ENCODE measurements around the gene LPAR3. TPM values are rescaled to one million over a fixed set of nuclear protein-coding genes. Genes with fewer than 3 reads are reported as not detected.

LPAR3 gene
- total RNA-seq, 1 experiment from 2014 or later, result not detected

DNA sequence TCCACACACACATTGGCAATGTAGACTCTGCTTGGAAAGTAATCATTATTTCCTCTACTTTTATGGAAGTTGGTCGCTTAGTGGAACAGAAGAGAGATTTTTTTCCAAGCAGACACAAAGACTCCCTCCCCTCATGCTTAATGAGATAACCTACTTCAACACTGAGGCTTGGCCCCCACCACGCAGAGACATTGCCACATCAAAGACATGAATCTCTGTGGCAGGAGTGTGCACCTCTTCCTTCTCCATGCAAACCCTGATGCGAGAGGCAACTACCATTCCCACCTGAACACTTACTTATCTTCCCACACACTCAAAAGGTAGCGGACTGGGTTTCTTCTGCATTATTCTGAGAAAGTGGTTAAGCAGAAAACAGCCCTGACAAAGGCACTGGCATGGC, 37.3 kb upstream of the LPAR3 start:
- no peaks in the 10 kb centered on the region for H3K36me3 ChIP-seq (ENCODE audit: low read depth)
- no peaks in the 10 kb centered on the region for H3K9me3 ChIP-seq (ENCODE audit: insufficient read depth, low read depth)
- no peak for DNase-seq
- H3K4me3 ChIP-seq, result no peak overlapping the region
- no peaks in the 10 kb centered on the region for H3K79me2 ChIP-seq (ENCODE audit: low read depth)
- intact Hi-C loops (cut with micrococcal nuclease; ENCODE audit: unreplicated experiment), result no loop called here
- CTCF ChIA-PET, result no interaction called here
- H3K4me1 ChIP-seq (replicated peaks; ENCODE audit: insufficient read depth), result no peaks in the 10 kb centered on the region
- TF ChIP-seq, protein P1, sequence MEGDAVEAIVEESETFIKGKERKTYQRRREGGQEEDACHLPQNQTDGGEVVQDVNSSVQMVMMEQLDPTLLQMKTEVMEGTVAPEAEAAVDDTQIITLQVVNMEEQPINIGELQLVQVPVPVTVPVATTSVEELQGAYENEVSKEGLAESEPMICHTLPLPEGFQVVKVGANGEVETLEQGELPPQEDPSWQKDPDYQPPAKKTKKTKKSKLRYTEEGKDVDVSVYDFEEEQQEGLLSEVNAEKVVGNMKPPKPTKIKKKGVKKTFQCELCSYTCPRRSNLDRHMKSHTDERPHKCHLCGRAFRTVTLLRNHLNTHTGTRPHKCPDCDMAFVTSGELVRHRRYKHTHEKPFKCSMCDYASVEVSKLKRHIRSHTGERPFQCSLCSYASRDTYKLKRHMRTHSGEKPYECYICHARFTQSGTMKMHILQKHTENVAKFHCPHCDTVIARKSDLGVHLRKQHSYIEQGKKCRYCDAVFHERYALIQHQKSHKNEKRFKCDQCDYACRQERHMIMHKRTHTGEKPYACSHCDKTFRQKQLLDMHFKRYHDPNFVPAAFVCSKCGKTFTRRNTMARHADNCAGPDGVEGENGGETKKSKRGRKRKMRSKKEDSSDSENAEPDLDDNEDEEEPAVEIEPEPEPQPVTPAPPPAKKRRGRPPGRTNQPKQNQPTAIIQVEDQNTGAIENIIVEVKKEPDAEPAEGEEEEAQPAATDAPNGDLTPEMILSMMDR (conservative IDR thresholded peaks at IDR 0.05), result no peak
- TF ChIP-seq EZH2 (IDR thresholded peaks at IDR 0.05; ENCODE audit: low read depth), result no peak
- no peaks in the 10 kb centered on the region for H4K20me1 ChIP-seq (ENCODE audit: insufficient read depth)
- H3K27me3 ChIP-seq (ENCODE audit: insufficient read depth, low read depth), result no peaks in the 10 kb centered on the region
- H3K9me2 ChIP-seq (ENCODE audit: insufficient read depth), result no peaks in the 10 kb centered on the region
- no peak overlapping the region for H2AFZ ChIP-seq
- H3F3A ChIP-seq (ENCODE audit: insufficient read depth, low read depth), result no peaks in the 10 kb centered on the region
- no peak overlapping the region for H3K27ac ChIP-seq
- POLR2A ChIA-PET (ENCODE audit: unreplicated experiment), result no interaction called here
- no TSS peak for BruUV-seq (replicated peaks)
- no peak overlapping the region for H3K4me2 ChIP-seq

DNA sequence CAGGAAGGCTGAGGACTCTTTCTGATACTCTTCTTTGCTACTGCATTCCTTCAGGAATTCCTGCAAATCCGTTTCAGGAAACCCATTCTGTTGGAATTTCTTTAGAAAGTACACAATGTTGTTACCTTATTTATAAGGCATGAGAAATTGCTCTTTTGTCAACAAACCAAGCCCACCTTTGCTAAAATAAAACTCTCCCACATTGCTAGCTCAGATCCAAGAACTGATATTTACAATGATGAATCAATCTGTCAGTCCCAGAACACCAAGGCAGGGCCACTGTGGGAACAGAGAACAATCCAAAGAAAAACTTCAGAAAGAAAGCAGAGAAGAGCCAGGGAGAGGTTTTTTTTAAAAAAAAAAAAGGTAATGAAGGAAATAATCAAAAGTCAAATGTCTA, 36.6 kb upstream of the LPAR3 start:
- BruUV-seq (replicated peaks), result no TSS peak
- no peaks in the 10 kb centered on the region for H3K27me3 ChIP-seq (ENCODE audit: insufficient read depth, low read depth)
- no peak overlapping the region for H3K4me3 ChIP-seq
- H3K4me2 ChIP-seq, result no peak overlapping the region
- no peak for TF ChIP-seq EZH2 (IDR thresholded peaks at IDR 0.05; ENCODE audit: low read depth)
- TF ChIP-seq, protein P1 (conservative IDR thresholded peaks at IDR 0.05), result no peak
- POLR2A ChIA-PET (ENCODE audit: unreplicated experiment), result no interaction called here
- no peaks in the 10 kb centered on the region for H3K79me2 ChIP-seq (ENCODE audit: low read depth)
- H3K9me2 ChIP-seq (ENCODE audit: insufficient read depth), result no peaks in the 10 kb centered on the region; the same call in 1 of the 2 replicates
- no peaks in the 10 kb centered on the region for H3K36me3 ChIP-seq (ENCODE audit: low read depth)
- H3F3A ChIP-seq (ENCODE audit: insufficient read depth, low read depth), result no peaks in the 10 kb centered on the region
- intact Hi-C loops (cut with micrococcal nuclease; ENCODE audit: unreplicated experiment), result no loop called here
- DNase-seq, result no peak
- H3K9me3 ChIP-seq (ENCODE audit: insufficient read depth, low read depth), result no peaks in the 10 kb centered on the region
- H3K27ac ChIP-seq, result no peak overlapping the region
- no peaks in the 10 kb centered on the region for H3K4me1 ChIP-seq (replicated peaks; ENCODE audit: insufficient read depth)
- no peaks in the 10 kb centered on the region for H4K20me1 ChIP-seq (ENCODE audit: insufficient read depth)
- CTCF ChIA-PET, result no interaction called here
- no peak overlapping the region for H2AFZ ChIP-seq

DNA sequence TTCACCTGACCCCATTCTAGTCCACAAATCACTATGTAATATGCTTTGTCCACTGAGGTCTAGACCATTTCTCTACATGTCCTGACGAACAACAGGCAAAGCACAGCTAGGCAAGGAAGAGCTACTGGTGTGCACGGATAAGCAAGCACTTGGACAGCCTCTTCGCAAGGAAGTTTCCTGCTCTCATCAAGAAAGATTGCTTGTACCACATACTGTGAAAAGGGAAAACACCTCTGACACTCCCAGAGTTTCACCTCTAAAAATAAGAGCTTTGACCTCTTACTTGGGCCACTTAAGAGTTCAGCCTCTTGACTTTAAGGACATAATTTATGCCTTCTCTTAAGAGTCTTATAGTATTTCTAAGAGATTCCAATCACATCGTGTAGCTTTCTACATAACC, 36.0 kb upstream of the LPAR3 start:
- ChIA-PET POLR2A (ENCODE audit: unreplicated experiment) (no interaction called here), CTCF (no interaction called here)
- TF ChIP-seq EZH2 (IDR thresholded peaks at IDR 0.05; ENCODE audit: low read depth), result no peak
- TF ChIP-seq, protein P1 (conservative IDR thresholded peaks at IDR 0.05), result no peak
- H3K4me3 ChIP-seq, result no peak overlapping the region
- no TSS peak for BruUV-seq (replicated peaks)
- no peaks in the 10 kb centered on the region for H3K9me3 ChIP-seq (ENCODE audit: insufficient read depth, low read depth)
- H3K27me3 ChIP-seq (ENCODE audit: insufficient read depth, low read depth), result no peaks in the 10 kb centered on the region
- DNase-seq, result no peak
- no peak overlapping the region for H3K27ac ChIP-seq
- H3K36me3 ChIP-seq (ENCODE audit: low read depth), result no peaks in the 10 kb centered on the region
- no peaks in the 10 kb centered on the region for H3F3A ChIP-seq (ENCODE audit: insufficient read depth, low read depth)
- no peak overlapping the region for H3K4me2 ChIP-seq
- intact Hi-C loops (cut with micrococcal nuclease; ENCODE audit: unreplicated experiment), result no loop called here
- no peaks in the 10 kb centered on the region for H3K79me2 ChIP-seq (ENCODE audit: low read depth)
- H3K4me1 ChIP-seq (replicated peaks; ENCODE audit: insufficient read depth), result no peaks in the 10 kb centered on the region
- H4K20me1 ChIP-seq (ENCODE audit: insufficient read depth), result no peaks in the 10 kb centered on the region
- no peak overlapping the region for H2AFZ ChIP-seq
- no peaks in the 10 kb centered on the region; the same call in 1 of the 2 replicates for H3K9me2 ChIP-seq (ENCODE audit: insufficient read depth)

Data from PC-9 (cell line).